Stimulated activated CD4-positive, alpha-beta T cell treated with anti-CD3 and anti-CD28 coated beads, Interleukin-2, amount 100 ng/mL, for 24 hours (primary cell): ENCODE measurements around the gene SCGB1D1.

Experiments used
- DNase-seq, 2 donors: peaks; one replicate each; pipeline ENCODE4 v3.0.0-alpha.2; 2020

The SCGB1D1 gene

GRCh38 chr11:62190011-62190410, at the start of gene SCGB1D1:
Gene SCGB1D1, plus strand, starts transcription at chr11:62190216. Its CDS starts 69 bp downstream, at chr11:62190285.
- no peak for DNase-seq

- no peak for DNase-seq
Observed at GRCh38 chr11:62140304-62141110, 49.5 kb upstream of the SCGB1D1 start.

GRCh38 chr11:62141111-62142042, 48.6 kb upstream of the SCGB1D1 start:
- DNase-seq = no peak

- DNase-seq = no peak
Observed at GRCh38 chr11:62142043-62142375, 48.0 kb upstream of the SCGB1D1 start.

- peak in 1 of 2 donors; percentile 7 for DNase-seq
Observed at GRCh38 chr11:62142921-62143320, 47.1 kb upstream of the SCGB1D1 start.

GRCh38 chr11:62143727-62144126, 46.3 kb upstream of the SCGB1D1 start:
- peak in 1 of 2 donors; percentile 8 for DNase-seq

GRCh38 chr11:62144641-62145255, 45.3 kb upstream of the SCGB1D1 start:
- DNase-seq = peak in 1 of 2 donors; percentile 13

- DNase-seq = peak in 1 of 2 donors; percentile 11
Observed at GRCh38 chr11:62145261-62145871, 44.6 kb upstream of the SCGB1D1 start.

GRCh38 chr11:62146476-62147200, 43.4 kb upstream of the SCGB1D1 start:
- DNase-seq = peak in 1 of 2 donors; percentile 9

- DNase-seq = peak in 1 of 2 donors; percentile 12
Observed at GRCh38 chr11:62147545-62147944, 42.5 kb upstream of the SCGB1D1 start.

GRCh38 chr11:62148271-62148980, 41.6 kb upstream of the SCGB1D1 start:
- peak in 1 of 2 donors; percentile 9 for DNase-seq

GRCh38 chr11:62149986-62150886, 39.8 kb upstream of the SCGB1D1 start:
- DNase-seq = no peak

- no peak for DNase-seq
Observed at GRCh38 chr11:62150887-62151736, 38.9 kb upstream of the SCGB1D1 start.

GRCh38 chr11:62151737-62152102, 38.3 kb upstream of the SCGB1D1 start:
- no peak for DNase-seq

GRCh38 chr11:62152245-62153086, 37.5 kb upstream of the SCGB1D1 start:
- no peak for DNase-seq

GRCh38 chr11:62153087-62153395, 37.0 kb upstream of the SCGB1D1 start:
- no peak for DNase-seq

GRCh38 chr11:62153617-62154016, 36.4 kb upstream of the SCGB1D1 start:
- DNase-seq = no peak

- DNase-seq = no peak
Observed at GRCh38 chr11:62157603-62158002, 32.4 kb upstream of the SCGB1D1 start.

- DNase-seq = no peak
Observed at GRCh38 chr11:62166371-62166770, 23.6 kb upstream of the SCGB1D1 start.
